ENCODE results near the gene TOP2B. TPM values are rescaled to one million over a fixed set of nuclear protein-coding genes. Genes with fewer than 3 reads are reported as not detected.

The TOP2B gene
- total and polyA plus RNA-seq, 9 of the 15 experiments (the other 6 are each of a cell fraction or from before 2014, with no cell fraction given): 45.3 to 186 (median 134) TPM

DNA sequence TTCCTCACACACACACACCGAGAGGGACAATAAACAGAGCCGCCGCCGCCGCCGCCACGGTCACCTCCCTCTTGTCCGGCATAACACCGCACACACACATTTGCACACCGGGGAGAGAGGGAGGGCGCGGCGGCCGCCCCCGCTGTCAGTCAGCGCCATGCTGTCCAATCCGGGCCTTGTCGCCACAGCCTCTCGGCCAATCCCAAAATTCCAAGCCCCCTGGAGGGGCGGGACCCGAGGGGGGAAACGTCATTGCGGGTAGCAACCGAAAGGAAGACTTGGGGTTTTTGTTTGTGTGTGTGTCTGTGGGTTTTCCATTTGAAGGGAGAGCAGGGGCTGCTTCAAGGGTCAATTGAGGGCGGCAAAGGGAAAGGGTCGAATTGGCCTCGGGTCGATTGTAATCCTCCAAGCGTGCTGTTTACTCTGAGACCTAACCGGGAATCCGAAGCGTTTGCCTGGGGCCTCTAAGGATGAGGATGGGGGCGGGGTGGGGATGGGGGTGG is at the start of gene TOP2B (continued):
- TF ChIP-seq TBP (optimal IDR thresholded peaks at IDR 0.05; ENCODE audit: low read depth, low read length): peak; percentile 83

DNA sequence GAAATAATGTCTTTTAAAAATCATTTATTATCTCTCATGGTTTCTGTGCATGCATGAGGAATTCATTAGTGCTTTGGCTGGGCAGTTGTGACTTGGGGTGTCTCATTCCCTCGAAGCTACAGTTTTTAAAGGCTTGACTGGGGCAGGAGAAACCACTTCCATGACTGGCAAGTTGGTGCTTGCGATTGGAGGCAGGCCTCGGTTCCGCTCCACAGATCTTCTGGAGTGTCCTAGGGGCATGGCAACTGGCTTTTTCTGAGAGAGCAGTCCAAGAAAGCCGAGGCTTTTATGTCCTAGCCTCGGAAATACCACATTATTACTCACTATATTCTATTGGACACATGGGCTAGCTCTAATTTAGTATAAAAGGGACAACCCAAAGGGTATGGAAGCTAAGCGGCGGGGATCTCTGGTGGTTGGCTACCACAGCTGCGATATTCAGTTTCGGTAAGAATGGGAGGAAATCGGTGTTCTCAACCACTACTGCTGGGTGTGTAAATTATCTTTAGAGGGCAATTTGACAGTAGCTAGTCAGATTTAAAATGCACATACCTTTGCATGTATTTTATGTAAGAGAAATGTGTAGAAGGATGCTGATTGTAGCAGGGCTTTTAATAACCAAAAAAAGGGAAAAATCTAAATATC is 48.8 kb upstream of the TOP2B start:
- Histone ChIP-seq H3K4me2 (ENCODE audit: insufficient read depth, low read length) (no peak overlapping the region), H3K79me2 (ENCODE audit: control insufficient read depth, insufficient read depth, low read length) (no peaks in the 10 kb centered on the region), H3K27me3 (ENCODE audit: control insufficient read depth in 2 of 2, insufficient read depth in 2 of 2, low read length in 2 of 2) (no peaks in the 10 kb centered on the region; a peak in 1 of 5 replicates), H3K9ac (ENCODE audit: insufficient read depth in 1 of 2, low read depth in 2 of 2, low read length in 2 of 2) (no peak overlapping the region), H2AFZ (ENCODE audit: low read depth, low read length) (peak overlapping the region; percentile 46), H4K20me1 (replicated peaks; ENCODE audit: control insufficient read depth, insufficient read depth, low read length) (no peaks in the 10 kb centered on the region), H3K9me3 (replicated peaks; ENCODE audit: control insufficient read depth, insufficient read depth, low read depth, low read length) (no peaks in the 10 kb centered on the region), H3K36me3 (ENCODE audit: control insufficient read depth, insufficient read depth, low read length) (no peaks in the 10 kb centered on the region), H3K4me1 (replicated peaks in 1 of 2; ENCODE audit: control insufficient read depth in 2 of 2, insufficient read depth in 2 of 2, low read length in 2 of 2) (no peaks in the 10 kb centered on the region), H3K4me3 (no peak overlapping the region), H3K9me1 (ENCODE audit: control insufficient read depth, insufficient read depth, low read length) (no peaks in the 10 kb centered on the region), H3K27ac (ENCODE audit: extremely low read depth, low read depth, low read length) (no peak overlapping the region)
- FAIRE-seq (no peak), DNase-seq (ENCODE audit: extremely low read depth in 1 of 4, low spot score in 3 of 4) (peak in 1 of 4 experiments; percentile 6), ATAC-seq (peak; percentile 46)
- BruUV-seq (replicated peaks): no TSS peak
- in situ Hi-C loops (cut with MboI) (no loop called here), intact Hi-C loops (cut with micrococcal nuclease) (no loop called here)
- POLR2A ChIA-PET: no interaction called here
- CTCF ChIA-PET (ENCODE audit: low intra/inter-chr PET ratio): no interaction called here
- WGBS (ENCODE audit: insufficient coverage, low coverage, missing lambda C conversion rate): 35% methylated on average over 11 of the region's 11 CpGs
- no peak for TF ChIP-seq NCOA6 (IDR thresholded peaks at IDR 0.05)
- TF ChIP-seq, protein P1, sequence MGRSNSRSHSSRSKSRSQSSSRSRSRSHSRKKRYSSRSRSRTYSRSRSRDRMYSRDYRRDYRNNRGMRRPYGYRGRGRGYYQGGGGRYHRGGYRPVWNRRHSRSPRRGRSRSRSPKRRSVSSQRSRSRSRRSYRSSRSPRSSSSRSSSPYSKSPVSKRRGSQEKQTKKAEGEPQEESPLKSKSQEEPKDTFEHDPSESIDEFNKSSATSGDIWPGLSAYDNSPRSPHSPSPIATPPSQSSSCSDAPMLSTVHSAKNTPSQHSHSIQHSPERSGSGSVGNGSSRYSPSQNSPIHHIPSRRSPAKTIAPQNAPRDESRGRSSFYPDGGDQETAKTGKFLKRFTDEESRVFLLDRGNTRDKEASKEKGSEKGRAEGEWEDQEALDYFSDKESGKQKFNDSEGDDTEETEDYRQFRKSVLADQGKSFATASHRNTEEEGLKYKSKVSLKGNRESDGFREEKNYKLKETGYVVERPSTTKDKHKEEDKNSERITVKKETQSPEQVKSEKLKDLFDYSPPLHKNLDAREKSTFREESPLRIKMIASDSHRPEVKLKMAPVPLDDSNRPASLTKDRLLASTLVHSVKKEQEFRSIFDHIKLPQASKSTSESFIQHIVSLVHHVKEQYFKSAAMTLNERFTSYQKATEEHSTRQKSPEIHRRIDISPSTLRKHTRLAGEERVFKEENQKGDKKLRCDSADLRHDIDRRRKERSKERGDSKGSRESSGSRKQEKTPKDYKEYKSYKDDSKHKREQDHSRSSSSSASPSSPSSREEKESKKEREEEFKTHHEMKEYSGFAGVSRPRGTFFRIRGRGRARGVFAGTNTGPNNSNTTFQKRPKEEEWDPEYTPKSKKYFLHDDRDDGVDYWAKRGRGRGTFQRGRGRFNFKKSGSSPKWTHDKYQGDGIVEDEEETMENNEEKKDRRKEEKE (IDR thresholded peaks at IDR 0.05; ENCODE audit: borderline replicate concordance in 1 of 2, control insufficient read depth in 1 of 2, low read depth in 2 of 2, low read length in 1 of 2): no peak
- no peak for TF ChIP-seq NFXL1 (CRISPR knock-in tag; IDR thresholded peaks at IDR 0.05)
- no peak for TF ChIP-seq CCAR2 (IDR thresholded peaks at IDR 0.05; ENCODE audit: low read depth, low read length)
- TF ChIP-seq ZKSCAN1 (IDR thresholded peaks at IDR 0.05; ENCODE audit: low read depth, low read length): no peak
- TF ChIP-seq MCM2 (IDR thresholded peaks at IDR 0.05; ENCODE audit: low read depth): no peak
- TF ChIP-seq FOXJ3 (CRISPR knock-in tag; IDR thresholded peaks at IDR 0.05): no peak
- TF ChIP-seq, protein P2, sequence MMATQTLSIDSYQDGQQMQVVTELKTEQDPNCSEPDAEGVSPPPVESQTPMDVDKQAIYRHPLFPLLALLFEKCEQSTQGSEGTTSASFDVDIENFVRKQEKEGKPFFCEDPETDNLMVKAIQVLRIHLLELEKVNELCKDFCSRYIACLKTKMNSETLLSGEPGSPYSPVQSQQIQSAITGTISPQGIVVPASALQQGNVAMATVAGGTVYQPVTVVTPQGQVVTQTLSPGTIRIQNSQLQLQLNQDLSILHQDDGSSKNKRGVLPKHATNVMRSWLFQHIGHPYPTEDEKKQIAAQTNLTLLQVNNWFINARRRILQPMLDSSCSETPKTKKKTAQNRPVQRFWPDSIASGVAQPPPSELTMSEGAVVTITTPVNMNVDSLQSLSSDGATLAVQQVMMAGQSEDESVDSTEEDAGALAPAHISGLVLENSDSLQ (IDR thresholded peaks at IDR 0.05): no peak
- TF ChIP-seq TRIM24 (IDR thresholded peaks at IDR 0.05): no peak
- no peak for TF ChIP-seq TEAD4 (IDR thresholded peaks at IDR 0.05; ENCODE audit: low read length)
- no peak for TF ChIP-seq TEAD4 (CRISPR knock-in tag; IDR thresholded peaks at IDR 0.05; ENCODE audit: borderline replicate concordance)
- no peak for TF ChIP-seq FOS (IDR thresholded peaks at IDR 0.05; ENCODE audit: extremely low read depth, insufficient read length)
- TF ChIP-seq SNRNP70 (optimal IDR thresholded peaks at IDR 0.05; ENCODE audit: low read depth, low read length): no peak
- no peak for TF ChIP-seq BACH1 (tag; IDR thresholded peaks at IDR 0.05)
- TF ChIP-seq TBP (optimal IDR thresholded peaks at IDR 0.05; ENCODE audit: low read depth, low read length): no peak
- TF ChIP-seq, protein P3, sequence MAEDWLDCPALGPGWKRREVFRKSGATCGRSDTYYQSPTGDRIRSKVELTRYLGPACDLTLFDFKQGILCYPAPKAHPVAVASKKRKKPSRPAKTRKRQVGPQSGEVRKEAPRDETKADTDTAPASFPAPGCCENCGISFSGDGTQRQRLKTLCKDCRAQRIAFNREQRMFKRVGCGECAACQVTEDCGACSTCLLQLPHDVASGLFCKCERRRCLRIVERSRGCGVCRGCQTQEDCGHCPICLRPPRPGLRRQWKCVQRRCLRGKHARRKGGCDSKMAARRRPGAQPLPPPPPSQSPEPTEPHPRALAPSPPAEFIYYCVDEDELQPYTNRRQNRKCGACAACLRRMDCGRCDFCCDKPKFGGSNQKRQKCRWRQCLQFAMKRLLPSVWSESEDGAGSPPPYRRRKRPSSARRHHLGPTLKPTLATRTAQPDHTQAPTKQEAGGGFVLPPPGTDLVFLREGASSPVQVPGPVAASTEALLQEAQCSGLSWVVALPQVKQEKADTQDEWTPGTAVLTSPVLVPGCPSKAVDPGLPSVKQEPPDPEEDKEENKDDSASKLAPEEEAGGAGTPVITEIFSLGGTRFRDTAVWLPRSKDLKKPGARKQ (CRISPR knock-in tag; IDR thresholded peaks at IDR 0.05): no peak
